ENCODE results near the gene SPC24.

GRCh38 chr19:11198175-11198534 is 42.6 kb upstream of the SPC24 start:
- TF ChIP-seq CTCF (IDR thresholded peaks at IDR 0.05; ENCODE audit: insufficient read depth, low read length) = no peak
- no peak for TF ChIP-seq POLR2AphosphoS5 (IDR thresholded peaks at IDR 0.05; ENCODE audit: low read depth)
- TF ChIP-seq GABPA (IDR thresholded peaks at IDR 0.05; ENCODE audit: low read depth) = no peak
- TF ChIP-seq REST (IDR thresholded peaks at IDR 0.05; ENCODE audit: insufficient replicate concordance, low read depth) = no peak

All from HL-60 (cell line).